Karpas-422 (cell line): Measurements from ENCODE around the gene ATP2C2. TPM values are rescaled to one million over a fixed set of nuclear protein-coding genes. Genes with fewer than 3 reads are reported as not detected.
"Not testable (repeated sequence)": the region's sequence is repeated elsewhere in the genome, so short reads cannot be mapped to it uniquely, and the experiment has no call there.

ENCODE experiments used
- DNase-seq: peaks from one replicate; pipeline ENCODE4 v3.0.0-alpha.2; 2015
- H2AFZ ChIP-seq: fragments of 200-600 bp; sonication (generic); 2 replicates; pipeline ENCODE4 v1.6.1; 2014; ENCODE audit warnings: antibody characterized with exemption, low read length, mixed read lengths
- H3K27ac ChIP-seq: fragments of 200-600 bp; sonication (generic); 2 replicates; pipeline ENCODE4 v1.5.1; 2014; ENCODE audit warnings: mild to moderate bottlenecking, low read length, moderate library complexity
- H3K27me3 ChIP-seq: fragments of 200-600 bp; sonication (generic); 2 replicates; pipeline ENCODE4 v1.6.1; 2014; ENCODE audit warnings: low read length, mixed read lengths
- H3K36me3 ChIP-seq: fragments of 200-600 bp; sonication (generic); 2 replicates; pipeline ENCODE4 v1.6.1; 2014; ENCODE audit warnings: low read length, mixed read lengths; ENCODE audit not compliant: insufficient read depth
- H3K4me1 ChIP-seq: fragments of 200-600 bp; sonication (generic); 2 replicates; pipeline ENCODE4 v1.6.1; 2014; ENCODE audit warnings: mild to moderate bottlenecking, low read length, mixed read lengths
- H3K4me2 ChIP-seq: fragments of 200-600 bp; sonication (generic); 2 replicates; pipeline ENCODE4 v1.6.1; 2014; ENCODE audit warnings: low read length, low read depth, mild to moderate bottlenecking; ENCODE audit not compliant: poor library complexity, severe bottlenecking
- H3K4me3 ChIP-seq: fragments of 200-600 bp; sonication (generic); 2 replicates; pipeline ENCODE4 v1.5.1; 2014; ENCODE audit warnings: mild to moderate bottlenecking, antibody characterized with exemption, low read length, mixed read lengths
- H3K79me2 ChIP-seq: fragments of 200-600 bp; sonication (generic); 2 replicates; pipeline ENCODE4 v1.6.1; 2014; ENCODE audit warnings: mild to moderate bottlenecking, low read length, mixed read lengths
- H3K9ac ChIP-seq: fragments of 200-600 bp; sonication (generic); 2 replicates; pipeline ENCODE4 v1.6.0; 2014; ENCODE audit warnings: low read length
- H3K9me2 ChIP-seq: fragments of 200-600 bp; sonication (generic), shearing (Covaris generic); replicated peaks from 2 replicates; pipeline ENCODE4 v1.6.0; 2014; ENCODE audit warnings: mild to moderate bottlenecking, low read length, moderate library complexity; ENCODE audit not compliant: insufficient read depth
- H3K9me3 ChIP-seq: fragments of 300-700, 200-600 bp; sonication (generic); 2 replicates; pipeline ENCODE4 v1.6.1; 2014; ENCODE audit warnings: low read length, mixed read lengths
- H4K20me1 ChIP-seq: fragments of 200-600 bp; sonication (generic); 2 replicates; pipeline ENCODE4 v1.6.1; 2014; ENCODE audit warnings: mild to moderate bottlenecking, antibody characterized with exemption, low read length, low read depth; ENCODE audit not compliant: insufficient read depth
- total RNA-seq: library from RNA; depleted of rRNA; stranded (reverse); fragments of >200 nt; shearing (Covaris generic); gene quantifications from 2 replicates; pipeline ENCODE4 v1.2.3, GENCODE V29; 2014; ENCODE audit warnings: low replicate concordance

The ATP2C2 gene
- total RNA-seq, 1 experiment from 2014 or later = not detected

DNA sequence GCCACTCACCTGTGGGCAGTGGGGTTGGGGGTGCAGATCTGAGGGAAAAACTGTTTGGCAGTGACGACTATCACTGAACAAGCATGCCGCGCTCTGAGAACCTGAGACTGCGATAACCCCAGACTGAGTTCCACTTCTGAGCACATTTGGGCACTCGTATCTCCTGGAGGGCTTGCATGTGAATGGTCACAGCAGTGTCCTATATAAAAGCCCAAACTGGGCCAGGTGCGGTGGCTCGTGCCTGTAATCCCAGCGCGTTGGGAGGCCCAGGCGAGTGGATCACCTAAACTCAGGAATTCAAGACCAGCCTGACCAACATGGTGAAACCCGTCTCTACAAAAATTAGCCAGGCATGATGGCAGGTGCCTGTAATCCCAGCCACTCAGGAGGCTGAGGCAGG, 18.7 kb downstream of the ATP2C2 start:
- Histone ChIP-seq H3K4me3 (no peak overlapping the region), H3K27ac (no peak overlapping the region), H4K20me1 (no peaks in the 10 kb centered on the region), H3K9ac (no peak overlapping the region), H3K4me2 (no peak overlapping the region), H3K4me1 (no peaks in the 10 kb centered on the region), H3K9me2 (no peaks in the 10 kb centered on the region), H3K27me3 (no peaks in the 10 kb centered on the region), H2AFZ (no peak overlapping the region), H3K36me3 (no peaks in the 10 kb centered on the region), H3K79me2 (no peaks in the 10 kb centered on the region), H3K9me3 (no peaks in the 10 kb centered on the region; the same call in 1 of the 2 replicates)
- no peak for DNase-seq

DNA sequence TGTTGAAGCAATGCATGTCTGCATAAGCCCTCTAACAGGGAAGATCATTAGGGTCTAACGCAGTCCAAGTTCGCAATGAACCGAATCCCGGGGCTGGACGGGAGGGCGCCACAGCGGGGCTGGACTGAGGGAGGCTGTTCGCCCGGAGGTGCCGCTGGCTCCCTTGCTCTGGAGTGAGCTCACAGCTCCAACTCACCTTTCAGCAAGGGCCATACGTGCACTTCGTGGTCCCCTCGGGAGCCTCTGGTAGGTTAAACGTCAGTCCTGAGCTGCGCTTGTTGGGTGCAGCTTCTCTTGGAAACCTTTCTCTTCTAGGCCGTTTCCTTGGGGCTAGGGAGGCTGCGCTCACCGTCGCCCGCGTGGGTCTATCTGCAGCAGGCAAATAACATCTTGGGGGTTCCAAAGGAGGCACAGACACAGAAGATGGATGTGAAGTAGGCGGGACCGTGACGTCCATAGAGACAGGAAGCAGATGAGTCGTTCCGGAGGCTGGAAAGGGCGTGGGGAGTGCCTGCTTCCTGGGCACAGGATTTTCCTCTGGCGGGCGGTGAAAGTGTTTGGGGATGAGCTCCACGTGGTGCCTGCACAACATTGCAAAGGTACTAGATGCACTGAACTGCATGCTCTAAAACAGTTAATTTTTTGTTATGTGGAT, 21.9 kb downstream of the ATP2C2 start:
- no peak overlapping the region for H3K27ac ChIP-seq
- no peaks in the 10 kb centered on the region; the same call in 1 of the 2 replicates for H3K9me3 ChIP-seq
- H2AFZ ChIP-seq = no peak overlapping the region
- H3K4me3 ChIP-seq = no peak overlapping the region
- no peaks in the 10 kb centered on the region for H4K20me1 ChIP-seq
- H3K9ac ChIP-seq = no peak overlapping the region
- H3K4me1 ChIP-seq = no peaks in the 10 kb centered on the region
- no peaks in the 10 kb centered on the region for H3K79me2 ChIP-seq
- H3K27me3 ChIP-seq = no peaks in the 10 kb centered on the region
- no peak overlapping the region for H3K4me2 ChIP-seq
- DNase-seq = no peak
- no peaks in the 10 kb centered on the region for H3K9me2 ChIP-seq
- H3K36me3 ChIP-seq = no peaks in the 10 kb centered on the region

DNA sequence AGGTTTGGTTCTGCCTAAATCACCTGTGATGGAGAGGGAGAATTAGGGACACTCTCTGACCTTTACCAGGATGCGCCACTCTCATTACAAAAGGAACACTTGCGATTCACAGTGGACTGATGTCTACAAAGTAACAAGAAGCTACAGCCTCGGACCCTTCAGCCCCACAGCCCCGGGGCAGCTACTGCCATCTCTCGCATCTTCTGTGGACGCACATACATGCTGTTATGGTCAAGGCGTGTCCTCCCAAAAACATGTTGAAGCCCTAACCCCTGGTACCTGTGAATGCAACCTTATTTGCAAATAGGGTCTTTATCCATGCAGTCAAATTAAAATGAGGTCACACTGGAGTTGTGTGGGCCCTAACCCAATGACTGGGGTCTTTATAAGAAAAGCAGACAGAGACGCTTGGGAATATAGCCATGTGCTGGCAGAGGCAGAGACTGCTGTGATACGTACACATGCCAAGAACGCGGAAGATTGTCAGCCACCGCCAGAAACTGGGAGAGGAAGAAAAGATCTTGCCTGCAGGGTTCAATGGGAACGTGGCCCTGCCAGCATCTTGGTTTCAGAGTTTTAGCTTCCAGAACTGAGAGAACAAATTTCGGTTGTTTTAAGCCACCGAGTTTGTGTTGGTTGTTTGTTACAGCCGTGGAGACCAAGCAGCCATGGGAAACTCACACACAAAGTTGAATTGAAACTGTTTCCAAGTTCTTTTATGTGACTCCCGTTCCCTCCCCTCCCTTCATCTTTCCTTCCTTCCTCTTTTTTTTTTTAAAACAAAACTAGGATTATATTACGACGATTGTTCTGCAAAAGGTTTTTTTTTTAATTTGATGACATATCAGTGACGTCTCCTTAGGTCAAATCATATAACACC, 23.1 kb downstream of the ATP2C2 start:
- no peaks in the 10 kb centered on the region for H3K9me3 ChIP-seq
- no peaks in the 10 kb centered on the region for H3K4me1 ChIP-seq
- no peaks in the 10 kb centered on the region for H3K9me2 ChIP-seq
- H4K20me1 ChIP-seq = no peaks in the 10 kb centered on the region
- H3K9ac ChIP-seq = no peak overlapping the region
- H3K79me2 ChIP-seq = no peaks in the 10 kb centered on the region
- no peaks in the 10 kb centered on the region for H3K36me3 ChIP-seq
- H3K27ac ChIP-seq = no peak overlapping the region
- H3K27me3 ChIP-seq = no peaks in the 10 kb centered on the region
- no peak overlapping the region for H3K4me2 ChIP-seq
- no peak overlapping the region for H3K4me3 ChIP-seq
- no peak for DNase-seq
- no peak overlapping the region for H2AFZ ChIP-seq

DNA sequence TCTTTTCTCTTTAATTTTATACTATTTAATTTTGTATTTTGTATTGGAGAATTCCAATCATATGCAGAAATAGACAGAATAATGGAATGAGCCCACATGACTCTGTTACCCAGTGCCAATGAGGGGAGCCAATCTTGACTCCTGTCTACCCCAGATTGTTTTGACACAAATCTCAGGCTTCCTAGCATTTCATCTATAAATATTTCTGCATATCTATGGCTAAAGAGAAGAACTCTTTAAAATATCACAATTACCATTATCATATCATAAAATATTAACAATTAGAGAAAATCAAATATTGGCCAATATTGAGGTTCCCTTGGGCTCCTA, 23.7 kb downstream of the ATP2C2 start:
- Histone ChIP-seq H3K9me2 (no peaks in the 10 kb centered on the region), H4K20me1 (no peaks in the 10 kb centered on the region), H3K4me2 (no peak overlapping the region), H3K36me3 (no peaks in the 10 kb centered on the region), H3K27me3 (no peaks in the 10 kb centered on the region), H3K27ac (no peak overlapping the region), H3K4me1 (no peaks in the 10 kb centered on the region), H3K79me2 (no peaks in the 10 kb centered on the region), H3K9ac (no peak overlapping the region), H2AFZ (no peak overlapping the region), H3K9me3 (no peaks in the 10 kb centered on the region), H3K4me3 (no peak overlapping the region)
- no peak for DNase-seq

DNA sequence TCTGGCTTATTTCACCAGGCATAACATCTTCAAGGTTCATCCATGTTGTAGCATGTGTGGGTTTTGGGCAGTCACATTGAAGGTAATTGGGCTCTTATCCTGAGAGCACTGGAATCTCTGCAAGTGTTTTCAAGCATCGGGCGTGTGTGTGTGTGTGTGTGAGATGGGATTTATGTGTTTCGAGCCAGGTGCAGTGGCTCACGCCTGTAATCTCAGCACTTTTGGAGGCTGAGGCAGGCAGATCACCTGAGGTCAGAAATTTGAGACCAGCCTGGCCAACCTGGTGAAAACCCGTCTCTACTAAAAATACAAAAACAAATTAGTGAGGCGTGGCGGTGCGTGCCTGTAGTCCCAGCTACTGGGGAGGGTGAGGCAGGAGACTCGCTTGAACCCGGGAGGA, 27.7 kb downstream of the ATP2C2 start:
- not testable (repeated sequence) for H3K9ac ChIP-seq, H3K27me3 ChIP-seq, DNase-seq, H3K27ac ChIP-seq, H3K4me1 ChIP-seq, H3K4me3 ChIP-seq, H3K9me3 ChIP-seq, H4K20me1 ChIP-seq, H3K79me2 ChIP-seq, H2AFZ ChIP-seq, H3K36me3 ChIP-seq, H3K4me2 ChIP-seq, H3K9me2 ChIP-seq

DNA sequence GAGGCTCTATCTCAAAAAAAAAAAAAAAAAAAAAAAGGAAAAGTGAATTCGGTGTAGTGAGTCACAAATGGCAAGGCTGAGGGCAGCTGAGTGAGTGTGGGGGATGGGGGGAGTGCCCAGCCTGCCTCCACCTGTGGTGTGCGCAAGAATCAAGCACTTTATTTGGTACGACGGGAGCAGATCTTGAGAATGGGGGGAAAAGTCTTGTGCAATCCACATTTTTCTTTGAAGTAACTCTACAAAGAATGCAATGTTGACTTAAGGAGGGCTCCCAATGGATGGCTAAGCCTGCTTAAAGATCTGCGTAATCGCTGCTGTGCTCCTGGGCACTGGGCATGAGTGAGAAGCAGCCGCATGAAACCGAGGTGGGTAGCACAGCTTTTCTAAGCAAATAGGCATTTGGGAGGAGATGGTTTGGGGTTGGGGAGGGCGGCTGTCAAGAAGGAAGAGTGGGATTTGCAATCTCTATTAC, 28.2 kb downstream of the ATP2C2 start:
- Histone ChIP-seq H3K9me2 (no peaks in the 10 kb centered on the region), H3K9ac (no peak overlapping the region), H3K27me3 (no peaks in the 10 kb centered on the region), H3K4me2 (no peak overlapping the region), H3K27ac (no peak overlapping the region), H2AFZ (no peak overlapping the region), H3K4me3 (no peak overlapping the region), H4K20me1 (no peaks in the 10 kb centered on the region), H3K79me2 (no peaks in the 10 kb centered on the region), H3K36me3 (no peaks in the 10 kb centered on the region), H3K9me3 (no peaks in the 10 kb centered on the region), H3K4me1 (no peaks in the 10 kb centered on the region)
- no peak for DNase-seq

DNA sequence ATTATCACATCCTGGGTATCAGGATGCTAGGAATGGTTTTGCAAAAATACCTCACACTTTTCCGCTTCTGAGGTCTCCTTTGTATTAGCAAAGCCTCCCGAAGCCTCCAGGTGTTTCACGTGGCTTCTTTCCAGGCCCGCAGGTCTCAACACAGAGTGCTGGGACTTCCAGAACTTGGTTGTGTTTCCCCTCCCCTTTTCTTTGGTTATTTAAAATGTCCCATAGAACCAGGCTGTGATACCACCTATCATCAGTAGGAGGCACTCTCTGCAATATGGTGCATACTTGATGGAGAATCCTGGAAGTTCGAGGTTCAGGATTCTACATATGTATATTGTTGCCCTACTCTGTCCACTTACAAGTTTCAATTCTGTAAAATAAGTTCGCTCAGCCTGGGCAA, 28.8 kb downstream of the ATP2C2 start:
- Histone ChIP-seq H3K9ac (no peak overlapping the region), H3K36me3 (no peaks in the 10 kb centered on the region), H3K79me2 (no peaks in the 10 kb centered on the region), H3K4me1 (no peaks in the 10 kb centered on the region), H3K27ac (no peak overlapping the region), H2AFZ (no peak overlapping the region), H4K20me1 (no peaks in the 10 kb centered on the region), H3K9me3 (no peaks in the 10 kb centered on the region), H3K4me2 (no peak overlapping the region), H3K4me3 (no peak overlapping the region), H3K27me3 (no peaks in the 10 kb centered on the region), H3K9me2 (no peaks in the 10 kb centered on the region)
- DNase-seq = no peak

DNA sequence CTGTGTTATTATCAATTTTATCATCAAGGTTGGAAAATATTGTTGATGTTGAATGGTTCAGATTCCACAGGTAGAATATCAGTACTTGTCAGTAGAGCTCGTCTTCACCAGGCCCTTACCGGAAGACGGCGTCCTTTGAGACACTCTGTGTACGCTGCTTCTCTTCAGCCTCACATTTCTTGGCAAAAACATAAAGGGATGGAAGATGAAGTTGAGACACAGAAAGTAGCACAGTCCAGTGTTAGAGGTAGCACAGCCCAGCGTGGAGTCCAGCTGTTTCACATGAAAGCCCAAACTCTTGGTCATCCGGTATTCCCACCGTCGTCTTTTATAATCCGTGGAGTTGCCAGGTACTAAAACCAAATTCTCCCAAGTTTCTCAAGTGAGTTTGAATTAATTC, 30.4 kb downstream of the ATP2C2 start:
- no peak overlapping the region for H3K27ac ChIP-seq
- no peaks in the 10 kb centered on the region for H3K36me3 ChIP-seq
- H3K9me2 ChIP-seq = no peaks in the 10 kb centered on the region
- H4K20me1 ChIP-seq = no peaks in the 10 kb centered on the region
- DNase-seq = no peak
- no peak overlapping the region for H3K9ac ChIP-seq
- no peaks in the 10 kb centered on the region for H3K27me3 ChIP-seq
- H3K79me2 ChIP-seq = no peaks in the 10 kb centered on the region
- H3K4me2 ChIP-seq = no peak overlapping the region
- H3K9me3 ChIP-seq = no peaks in the 10 kb centered on the region
- no peaks in the 10 kb centered on the region for H3K4me1 ChIP-seq
- no peak overlapping the region for H3K4me3 ChIP-seq
- no peak overlapping the region for H2AFZ ChIP-seq
